Cardiac muscle cell (in vitro differentiated cells and primary cell): ENCODE measurements around the gene LCN6. TPM values are rescaled to one million over a fixed set of nuclear protein-coding genes. Genes with fewer than 3 reads are reported as not detected.

Source experiments
- DNase-seq, 2 donors: peaks; one replicate each; pipeline versions ENCODE4 v3.0.0 to v3.0.0-alpha.2; 2010 to 2017; ENCODE audit warnings: low read depth in 1 of 2, low spot score in 1 of 2
- H3K27ac ChIP-seq: fragments of 200-600 bp; sonication (generic); 2 replicates; pipeline ENCODE4 v1.5.1; 2016
- H3K27me3 ChIP-seq: fragments of 200-600 bp; sonication (generic); 2 replicates; pipeline ENCODE4 v1.6.0; 2016; ENCODE audit warnings: control low read depth
- H3K36me3 ChIP-seq: fragments of 200-600 bp; sonication (generic); 2 replicates; pipeline ENCODE4 v1.5.1; 2016; ENCODE audit warnings: control low read depth
- H3K4me1 ChIP-seq: fragments of 200-600 bp; sonication (generic); 2 replicates; pipeline ENCODE4 v1.8.1; 2017; ENCODE audit warnings: low read depth, mild to moderate bottlenecking, mixed run types
- H3K4me3 ChIP-seq: fragments of 200-600 bp; sonication (generic); 2 replicates; pipeline ENCODE4 v1.5.1; 2016; ENCODE audit warnings: mild to moderate bottlenecking
- H3K9me3 ChIP-seq: fragments of 200-600 bp; sonication (generic); 2 replicates; pipeline ENCODE4 v1.5.1; 2017; ENCODE audit warnings: low read depth, mild to moderate bottlenecking, control low read depth
- polyA plus RNA-seq: library from polyadenylated mRNA; unstranded; fragments of >200 nt; fragmentation: Nextera tagmentation; extraction: Ambion mirVana; gene quantifications from 2 replicates; pipeline ENCODE4 v1.2.1, GENCODE V29; 2016
- total RNA-seq: library from RNA; depleted of rRNA; stranded (reverse); fragments of >200 nt; gene quantifications from 2 replicates; pipeline ENCODE4 v1.2.3, GENCODE V29; 2016
- TF ChIP-seq, protein P1 (sequence below): IDR thresholded peaks from 2 replicates; pipeline ENCODE4 v1.5.1; 2012; ENCODE audit warnings: low read depth, mild to moderate bottlenecking, low read length

Gene LCN6
- total and polyA plus RNA-seq, 2 experiments from 2014 or later, result not detected

DNA sequence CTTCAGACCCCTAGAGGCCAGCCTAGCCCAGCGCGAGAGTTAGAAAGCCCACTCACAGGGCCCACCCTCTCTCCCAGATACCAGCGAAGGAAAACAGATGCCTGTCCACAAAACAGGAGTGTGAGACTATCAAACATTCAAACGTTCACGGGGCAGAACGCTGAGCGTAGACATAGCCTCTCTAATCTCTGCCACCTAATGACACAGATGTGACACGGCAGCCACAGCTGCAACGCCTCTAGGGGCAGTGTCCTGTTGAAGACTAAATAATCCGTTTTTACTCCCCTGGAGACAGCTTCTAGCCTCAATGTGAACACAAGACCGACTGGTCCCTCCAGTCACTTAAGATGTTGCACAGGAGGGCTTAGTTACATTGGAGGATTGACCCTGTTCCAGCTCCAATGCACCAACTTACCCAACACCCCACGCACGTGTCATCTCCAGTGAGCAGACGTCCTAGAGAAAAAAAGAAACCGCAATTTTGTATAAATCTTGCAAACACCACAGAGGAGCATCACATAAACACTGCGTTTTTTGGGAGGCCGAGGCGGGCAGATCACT, 21.6 kb downstream of the LCN6 start:
- peak overlapping the region; percentile 92 for H3K4me3 ChIP-seq
- H3K4me1 ChIP-seq, result peaks cover 13% of the 10 kb centered on the region
- H3K27me3 ChIP-seq, result no peaks in the 10 kb centered on the region
- TF ChIP-seq, protein P1, sequence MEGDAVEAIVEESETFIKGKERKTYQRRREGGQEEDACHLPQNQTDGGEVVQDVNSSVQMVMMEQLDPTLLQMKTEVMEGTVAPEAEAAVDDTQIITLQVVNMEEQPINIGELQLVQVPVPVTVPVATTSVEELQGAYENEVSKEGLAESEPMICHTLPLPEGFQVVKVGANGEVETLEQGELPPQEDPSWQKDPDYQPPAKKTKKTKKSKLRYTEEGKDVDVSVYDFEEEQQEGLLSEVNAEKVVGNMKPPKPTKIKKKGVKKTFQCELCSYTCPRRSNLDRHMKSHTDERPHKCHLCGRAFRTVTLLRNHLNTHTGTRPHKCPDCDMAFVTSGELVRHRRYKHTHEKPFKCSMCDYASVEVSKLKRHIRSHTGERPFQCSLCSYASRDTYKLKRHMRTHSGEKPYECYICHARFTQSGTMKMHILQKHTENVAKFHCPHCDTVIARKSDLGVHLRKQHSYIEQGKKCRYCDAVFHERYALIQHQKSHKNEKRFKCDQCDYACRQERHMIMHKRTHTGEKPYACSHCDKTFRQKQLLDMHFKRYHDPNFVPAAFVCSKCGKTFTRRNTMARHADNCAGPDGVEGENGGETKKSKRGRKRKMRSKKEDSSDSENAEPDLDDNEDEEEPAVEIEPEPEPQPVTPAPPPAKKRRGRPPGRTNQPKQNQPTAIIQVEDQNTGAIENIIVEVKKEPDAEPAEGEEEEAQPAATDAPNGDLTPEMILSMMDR, result no peak
- DNase-seq, result no peak
- no peak overlapping the region for H3K27ac ChIP-seq
- H3K9me3 ChIP-seq, result no peaks in the 10 kb centered on the region
- H3K36me3 ChIP-seq, result peaks cover 43% of the 10 kb centered on the region

DNA sequence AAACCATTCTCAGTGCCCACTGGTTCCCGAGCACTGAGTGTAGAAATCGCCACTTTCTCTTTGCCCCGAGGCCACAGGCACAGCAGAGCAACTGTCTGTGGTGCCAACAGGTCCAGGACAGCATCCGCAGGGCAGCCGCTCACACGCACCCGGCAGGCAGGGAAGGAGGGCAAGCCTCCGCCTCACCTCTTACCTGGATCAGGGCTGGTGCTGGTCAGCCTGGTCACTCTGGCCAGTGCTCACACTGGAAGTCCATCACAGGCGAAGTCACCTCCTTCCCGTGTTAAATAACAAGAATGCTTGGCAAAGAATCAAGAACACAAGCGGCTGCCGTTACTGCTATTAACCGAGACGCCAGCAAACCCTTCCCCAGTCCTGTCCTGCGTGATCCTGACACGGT, 22.2 kb downstream of the LCN6 start:
- H3K27ac ChIP-seq, result peak overlapping the region; percentile 38
- DNase-seq, result no peak
- H3K9me3 ChIP-seq, result no peaks in the 10 kb centered on the region
- H3K4me3 ChIP-seq, result no peak overlapping the region
- TF ChIP-seq, protein P1, result no peak
- no peaks in the 10 kb centered on the region for H3K27me3 ChIP-seq
- peaks cover 13% of the 10 kb centered on the region for H3K4me1 ChIP-seq
- H3K36me3 ChIP-seq, result peaks cover 44% of the 10 kb centered on the region

DNA sequence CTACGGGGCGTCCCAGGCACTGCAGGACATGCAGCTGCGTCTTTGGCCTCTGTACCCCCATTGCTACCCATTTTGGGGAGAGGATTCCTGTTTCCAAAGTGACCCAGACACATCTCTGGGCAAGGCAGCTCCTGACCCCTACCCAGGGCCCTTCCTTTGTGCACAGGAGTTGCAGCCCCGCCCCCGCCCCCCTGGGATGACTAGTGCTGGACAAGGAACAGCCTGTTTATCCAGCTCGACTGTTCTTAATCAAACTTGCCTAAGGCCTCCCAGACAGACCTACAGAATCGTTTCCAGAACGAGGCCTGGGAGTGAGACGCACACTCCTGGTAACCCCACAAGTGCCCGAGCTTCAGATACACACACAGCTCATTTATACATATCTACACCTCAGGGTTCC, 22.7 kb downstream of the LCN6 start:
- Histone ChIP-seq H3K9me3 (no peaks in the 10 kb centered on the region), H3K4me1 (peaks cover 13% of the 10 kb centered on the region), H3K4me3 (no peak overlapping the region), H3K27me3 (no peaks in the 10 kb centered on the region), H3K36me3 (peaks cover 44% of the 10 kb centered on the region), H3K27ac (peak overlapping the region; percentile 40)
- TF ChIP-seq, protein P1, result no peak
- peak in 1 of 2 donors; percentile 75 for DNase-seq

DNA sequence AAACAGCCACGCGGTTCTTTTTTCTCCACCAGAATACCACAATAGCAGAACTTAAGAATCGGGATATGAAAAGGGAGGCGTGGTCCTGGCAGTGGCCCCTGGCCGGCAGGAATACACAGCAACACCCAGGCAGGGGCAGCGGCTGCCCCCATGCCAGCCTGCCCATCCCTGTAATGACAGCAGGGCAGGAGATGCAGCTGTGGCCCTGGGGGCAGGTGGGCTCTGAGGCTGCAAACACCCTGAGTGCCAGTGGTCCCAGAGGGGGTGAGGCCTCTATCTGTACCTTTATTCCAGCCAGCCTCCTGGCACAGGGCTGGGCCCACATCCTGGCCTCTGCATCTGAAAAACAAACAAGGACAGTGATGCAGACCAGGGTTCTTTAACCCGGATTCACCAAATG, 23.6 kb downstream of the LCN6 start:
- Histone ChIP-seq H3K27me3 (no peaks in the 10 kb centered on the region), H3K4me3 (no peak overlapping the region), H3K9me3 (no peaks in the 10 kb centered on the region), H3K27ac (no peak overlapping the region), H3K4me1 (peaks cover 13% of the 10 kb centered on the region), H3K36me3 (peaks cover 44% of the 10 kb centered on the region)
- TF ChIP-seq, protein P1, result no peak
- DNase-seq, result no peak

DNA sequence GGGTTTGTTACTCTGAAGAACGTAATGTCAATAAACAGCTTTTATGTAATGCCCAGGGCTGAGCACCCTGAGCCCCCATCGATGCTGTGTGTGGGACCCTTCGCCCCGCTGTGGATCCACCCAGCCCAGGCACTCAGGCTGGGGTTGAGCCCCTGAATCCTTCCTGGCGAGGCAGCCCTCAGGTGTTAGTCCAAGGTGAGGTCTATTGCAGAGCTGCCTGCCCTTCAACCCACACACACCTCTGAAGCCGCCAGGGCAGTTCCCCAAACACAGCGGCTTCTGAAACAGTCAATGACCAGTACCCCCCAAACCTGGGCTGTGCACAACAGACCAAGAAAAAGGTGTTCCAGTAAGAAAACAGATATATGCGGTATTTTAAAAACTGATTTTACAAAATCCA, 24.3 kb downstream of the LCN6 start:
- H3K9me3 ChIP-seq, result no peaks in the 10 kb centered on the region
- H3K4me3 ChIP-seq, result no peak overlapping the region
- DNase-seq, result no peak
- H3K36me3 ChIP-seq, result peaks cover 44% of the 10 kb centered on the region
- H3K27me3 ChIP-seq, result no peaks in the 10 kb centered on the region
- TF ChIP-seq, protein P1, result no peak
- no peak overlapping the region for H3K27ac ChIP-seq
- peaks cover 11% of the 10 kb centered on the region for H3K4me1 ChIP-seq
